IMR-90 (cell line): ENCODE results near the gene NADSYN1. TPM values are rescaled to one million over a fixed set of nuclear protein-coding genes. Genes with fewer than 3 reads are reported as not detected.

Experiments
- ATAC-seq: fragments of 200-7000 bp; cut with Tn5 transposase; 2 replicates; pipeline ENCODE4 v1.9.1; 2020; ENCODE audit warnings: low read depth, mild to moderate bottlenecking, moderate library complexity
- BruUV-seq: library from RNA; stranded (reverse); fragments of 400-500 nt; replicated peaks from 2 replicates; lab custom pipeline; 2021; lab: Mats Ljungman, UMichigan
- CTCF ChIA-PET: fragments of 300-600 bp; formaldehyde crosslinking; extraction: SDS; loops from one replicate; lab custom pipeline; 2021; ENCODE audit warnings: antibody characterized with exemption; lab: Yijun Ruan, JAX
- POLR2A ChIA-PET: fragments of 300-600 bp; sonication (Branson Sonifier 250); formaldehyde crosslinking; loops from one replicate; lab custom pipeline; 2022; ENCODE audit warnings: antibody characterized with exemption; ENCODE audit not compliant: unreplicated experiment; lab: Charles Lee
- DNase-seq: peaks from one replicate; pipeline ENCODE4 v3.0.0; 2013
- H2AFZ ChIP-seq: replicated peaks from 2 replicates; pipeline ENCODE3; 2013; ENCODE audit warnings: low read length, mild to moderate bottlenecking; ENCODE audit not compliant: poor library complexity
- H2AK5ac ChIP-seq: 2 replicates; pipeline ENCODE4 v1.6.1; 2013; ENCODE audit warnings: low read depth, low read length, inconsistent platforms
- H2AK9ac ChIP-seq: replicated peaks from 2 replicates; pipeline ENCODE3; 2013; ENCODE audit warnings: mild to moderate bottlenecking, low read depth, low read length, moderate library complexity; ENCODE audit not compliant: poor library complexity
- H2BK120ac ChIP-seq: 2 replicates; pipeline ENCODE4 v1.6.1; 2013; ENCODE audit warnings: low read depth, low read length, inconsistent platforms
- H2BK15ac ChIP-seq: 3 replicates; pipeline ENCODE4 v1.6.1; 2013; ENCODE audit warnings: low read depth, low read length, inconsistent platforms
- H2BK20ac ChIP-seq: 2 replicates; pipeline ENCODE4 v1.6.1; 2013; ENCODE audit warnings: low read depth, mild to moderate bottlenecking, inconsistent platforms, low read length, moderate library complexity
- H2BK5ac ChIP-seq: 2 replicates; pipeline ENCODE4 v1.6.1; 2013; ENCODE audit warnings: mild to moderate bottlenecking, low read depth, low read length, inconsistent platforms; ENCODE audit not compliant: poor library complexity, severe bottlenecking
- H3K14ac ChIP-seq: replicated peaks from 2 replicates; pipeline ENCODE4 v1.6.1; 2013; ENCODE audit warnings: low read depth, low read length, inconsistent platforms
- H3K18ac ChIP-seq: 2 replicates; pipeline ENCODE4 v1.6.1; 2013; ENCODE audit warnings: low read depth, low read length, control low read depth
- H3K23ac ChIP-seq: 2 replicates; pipeline ENCODE4 v1.6.1; 2013; ENCODE audit warnings: low read depth, low read length, inconsistent platforms
- H3K27ac ChIP-seq: 2 replicates; pipeline ENCODE4 v1.5.1; 2013; ENCODE audit warnings: mild to moderate bottlenecking, control low read depth, low read length; ENCODE audit not compliant: insufficient read depth
- H3K27me3 ChIP-seq: 2 replicates; pipeline ENCODE4 v1.6.1; 2013; ENCODE audit warnings: low read length; ENCODE audit not compliant: control insufficient read depth, insufficient read depth
- H3K36me3 ChIP-seq: 2 replicates; pipeline ENCODE4 v1.6.1; 2013; ENCODE audit warnings: low read length, mixed read lengths; ENCODE audit not compliant: control insufficient read depth, insufficient read depth
- H3K4ac ChIP-seq: 2 replicates; pipeline ENCODE4 v1.6.1; 2013; ENCODE audit warnings: low read depth, low read length, inconsistent platforms
- H3K4me1 ChIP-seq: 2 replicates; pipeline ENCODE4 v1.6.1; 2013; ENCODE audit warnings: low read length, mixed read lengths; ENCODE audit not compliant: control insufficient read depth, insufficient read depth
- H3K4me2 ChIP-seq: 2 replicates; pipeline ENCODE4 v1.6.1; 2013; ENCODE audit warnings: low read depth, mild to moderate bottlenecking, control low read depth, low read length, moderate library complexity
- H3K4me3 ChIP-seq: 2 replicates; pipeline ENCODE4 v1.5.1; 2013; ENCODE audit warnings: low read depth, mild to moderate bottlenecking, control low read depth, low read length, moderate library complexity; ENCODE audit not compliant: insufficient read depth
- H3K56ac ChIP-seq: 2 replicates; pipeline ENCODE4 v1.6.1; 2013; ENCODE audit warnings: low read length, inconsistent platforms; ENCODE audit not compliant: insufficient read depth; ENCODE audit errors: extremely low read depth
- H3K79me1 ChIP-seq, 2 experiments: 2 replicates each; pipeline ENCODE4 v1.6.1; 2013; ENCODE audit warnings: low read length in 2 of 2, inconsistent platforms in 1 of 2, low read depth in 1 of 2
- H3K9ac ChIP-seq: 2 replicates; pipeline ENCODE4 v1.6.1; 2013; ENCODE audit warnings: low read depth, low read length, control low read depth
- H3K9me1 ChIP-seq: 2 replicates; pipeline ENCODE4 v1.6.1; 2013; ENCODE audit warnings: low read length, inconsistent platforms; ENCODE audit not compliant: insufficient read depth
- H3K9me3 ChIP-seq: 2 replicates; pipeline ENCODE4 v1.6.1; 2013; ENCODE audit warnings: low read length; ENCODE audit not compliant: control insufficient read depth, insufficient read depth
- H4K20me1 ChIP-seq: 2 replicates; pipeline ENCODE4 v1.6.1; 2013; ENCODE audit warnings: low read length, inconsistent platforms; ENCODE audit not compliant: insufficient read depth
- H4K5ac ChIP-seq: 2 replicates; pipeline ENCODE4 v1.6.1; 2013; ENCODE audit warnings: mild to moderate bottlenecking, low read depth, low read length, control low read depth
- H4K8ac ChIP-seq, 2 experiments: 2 replicates each; pipeline ENCODE4 v1.6.1; 2013; ENCODE audit warnings: low read depth in 2 of 2, low read length in 2 of 2, control low read depth in 1 of 2, inconsistent platforms in 1 of 2
- H4K91ac ChIP-seq: 2 replicates; pipeline ENCODE4 v1.6.1; 2013; ENCODE audit warnings: low read depth, low read length, inconsistent platforms; ENCODE audit not compliant: insufficient read depth
- BHLHE40 ChIP-seq: fragments of 150-350 bp; IDR thresholded peaks from 2 replicates; pipeline ENCODE4 v1.6.1; 2016; ENCODE audit warnings: mild to moderate bottlenecking, low read depth, low read length
- CEBPB ChIP-seq: IDR thresholded peaks from 2 replicates; pipeline ENCODE4 v1.6.1; 2012; ENCODE audit warnings: low read depth, low read length, improper control_type of control experiment
- CHD1 ChIP-seq: IDR thresholded peaks from 2 replicates; pipeline ENCODE4 v1.6.1; 2012; ENCODE audit warnings: low read depth, low read length, improper control_type of control experiment
- CTCF ChIP-seq: conservative IDR thresholded peaks from 2 replicates; pipeline ENCODE4 v1.5.1; 2012; ENCODE audit warnings: mild to moderate bottlenecking, low read depth, low read length, improper control_type of control experiment
- ELK1 ChIP-seq: fragments of 150-350 bp; IDR thresholded peaks from 2 replicates; pipeline ENCODE4 v1.6.1; 2016; ENCODE audit warnings: low read depth, mild to moderate bottlenecking, low read length, moderate library complexity, borderline replicate concordance
- FOS ChIP-seq: fragments of 150-350 bp; IDR thresholded peaks from 2 replicates; pipeline ENCODE4 v1.6.1; 2016; ENCODE audit warnings: low read depth, low read length
- MAFK ChIP-seq: IDR thresholded peaks from 2 replicates; pipeline ENCODE4 v1.6.1; 2012; ENCODE audit warnings: low read depth, low read length, improper control_type of control experiment
- MAZ ChIP-seq: IDR thresholded peaks from 2 replicates; pipeline ENCODE4 v1.6.1; 2012; ENCODE audit warnings: low read depth, mild to moderate bottlenecking, low read length, improper control_type of control experiment, moderate library complexity, borderline replicate concordance
- MXI1 ChIP-seq: IDR thresholded peaks from 2 replicates; pipeline ENCODE4 v1.6.1; 2012; ENCODE audit warnings: low read depth, mild to moderate bottlenecking, low read length, moderate library complexity, borderline replicate concordance
- NFE2L2 ChIP-seq: fragments of 150-350 bp; IDR thresholded peaks from 2 replicates; pipeline ENCODE4 v1.6.1; 2016; ENCODE audit warnings: low read depth, mild to moderate bottlenecking, low read length
- POLR2A ChIP-seq: IDR thresholded peaks from 2 replicates; pipeline ENCODE4 v1.6.1; 2012; ENCODE audit warnings: mild to moderate bottlenecking, low read depth, low read length
- RAD21 ChIP-seq: IDR thresholded peaks from 2 replicates; pipeline ENCODE4 v1.6.1; 2012; ENCODE audit warnings: low read length, improper control_type of control experiment
- RCOR1 ChIP-seq: IDR thresholded peaks from 2 replicates; pipeline ENCODE4 v1.6.1; 2012; ENCODE audit warnings: mild to moderate bottlenecking, low read length, improper control_type of control experiment; ENCODE audit not compliant: insufficient replicate concordance
- RFX5 ChIP-seq: IDR thresholded peaks from 2 replicates; pipeline ENCODE4 v1.8.0; 2012; ENCODE audit warnings: low read depth, mild to moderate bottlenecking, low read length, moderate library complexity
- SMC3 ChIP-seq: fragments of 150-350 bp; IDR thresholded peaks from 2 replicates; pipeline ENCODE4 v1.6.1; 2016; ENCODE audit warnings: low read depth, mild to moderate bottlenecking, antibody characterized with exemption, low read length, moderate library complexity
- USF2 ChIP-seq: fragments of 150-350 bp; IDR thresholded peaks from 2 replicates; pipeline ENCODE4 v1.6.1; 2017; ENCODE audit warnings: mild to moderate bottlenecking, antibody characterized with exemption, low read length, low read depth
- WGBS, 2 experiments: methylation state at CpG; one replicate each; pipeline versions ENCODE4 v1.1.5 to v1.1.7; 2013; ENCODE audit warnings: missing lambda C conversion rate in 2 of 2; ENCODE audit not compliant: insufficient read length in 1 of 2; ENCODE audit errors: extremely low coverage in 2 of 2; 5-methylcytosine and 5-hydroxymethylcytosine counted together
- dilution Hi-C: fragments of 300-500 bp; cut with HindIII; formaldehyde crosslinking; loops from one replicate; pipeline ENCODE4 v1.14.3; 2018; ENCODE audit warnings: low sequenced_read_pairs; ENCODE audit not compliant: unreplicated experiment
- in situ Hi-C: fragments of 300-500 bp; cut with MboI; formaldehyde crosslinking; loops from 3 replicates; pipeline ENCODE4 v1.14.3; 2019; ENCODE audit warnings: low sequenced_read_pairs, inconsistent platforms, mixed read lengths
- intact Hi-C: fragments of 100-400 bp; cut with micrococcal nuclease; formaldehyde crosslinking; loops from 2 replicates; pipeline ENCODE4 v1.10.0; 2022
- polyA plus RNA-seq, 3 experiments: library from polyadenylated mRNA; depleted of rRNA; stranded (reverse); fragments of >200 nt; gene quantifications; 2 replicates each; pipeline ENCODE4 v1.2.3, GENCODE V29; 2012; ENCODE audit warnings: low replicate concordance in 1 of 3
- total RNA-seq: library from RNA; depleted of rRNA; stranded (reverse); fragments of >200 nt; gene quantifications from 2 replicates; pipeline ENCODE4 v1.2.3, GENCODE V29; 2012

The NADSYN1 gene
- total and polyA plus RNA-seq, 2 of the 4 experiments (the other 2 are of a cell fraction), result 69.5 to 70.4 TPM

- Histone ChIP-seq H3K23ac (no peak overlapping the region), H3K4me1 (no peaks in the 10 kb centered on the region), H3K4ac (no peak overlapping the region), H4K20me1 (no peaks in the 10 kb centered on the region; the same call in 1 of the 2 replicates), H3K9me1 (no peaks in the 10 kb centered on the region), H3K4me3 (no peak overlapping the region), H2AK9ac (peak overlapping the region; percentile 78), H3K27me3 (peaks cover 3% of the 10 kb centered on the region; the same call in 1 of the 2 replicates), H3K4me2 (no peak overlapping the region), H3K27ac (no peak overlapping the region), H3K18ac (no peak overlapping the region), H4K91ac (no peak overlapping the region), H2AFZ (no peak overlapping the region), H3K36me3 (peaks cover 10% of the 10 kb centered on the region), H2BK20ac (no peak overlapping the region), H2AK5ac (no peak overlapping the region), H3K79me1 (no peaks in the 10 kb centered on the region), H2BK120ac (no peak overlapping the region), H4K8ac (no peak overlapping the region), H2BK5ac (no peak overlapping the region), H3K9ac (no peak overlapping the region), H3K56ac (no peak overlapping the region), H4K5ac (no peak overlapping the region), H3K9me3 (no peaks in the 10 kb centered on the region), H2BK15ac (no peak overlapping the region), H3K14ac (no peak overlapping the region)
- ChIA-PET CTCF (no interaction called here), POLR2A (no interaction called here)
- in situ Hi-C loops, result no loop called here
- no peak for DNase-seq
- dilution Hi-C loops, result no loop called here
- no peak for TF ChIP-seq SMC3
- TF ChIP-seq NFE2L2, result no peak
- TF ChIP-seq POLR2A, result no peak
- no peak for TF ChIP-seq CHD1
- TF ChIP-seq CEBPB, result no peak
- no peak for TF ChIP-seq MXI1
- TF ChIP-seq CTCF, result no peak
- TF ChIP-seq USF2, result no peak
- no peak for TF ChIP-seq BHLHE40
- TF ChIP-seq FOS, result no peak
- no peak for TF ChIP-seq RCOR1
- TF ChIP-seq MAZ, result no peak
- TF ChIP-seq RAD21, result no peak
- no peak for TF ChIP-seq ELK1
- no peak for TF ChIP-seq MAFK
- no peak for TF ChIP-seq RFX5
- ATAC-seq, result no peak
- no TSS peak for BruUV-seq
- WGBS, 2 experiments, result no CpG with 5 or more reads among the region's 18 CpGs
- intact Hi-C loops, result no loop called here
Measured at GRCh38 chr11:71434576-71435130, 18.4 kb upstream of the NADSYN1 start.
